GM23248 (cell line): ENCODE data around the gene PAFAH1B2.

Experiments used
- EZH2 ChIP-seq: fragments of 200-600 bp; sonication (generic); IDR thresholded peaks from 2 replicates; pipeline ENCODE4 v1.6.1; 2018; ENCODE audit warnings: antibody characterized with exemption, mild to moderate bottlenecking; ENCODE audit not compliant: insufficient read depth, poor library complexity, severe bottlenecking
- EZH2phosphoT487 ChIP-seq: fragments of 200-600 bp; sonication (generic); IDR thresholded peaks from 2 replicates; pipeline ENCODE4 v1.6.1; 2018; ENCODE audit warnings: antibody characterized with exemption, moderate library complexity, mild to moderate bottlenecking, low read depth; ENCODE audit not compliant: insufficient read depth

DNA sequence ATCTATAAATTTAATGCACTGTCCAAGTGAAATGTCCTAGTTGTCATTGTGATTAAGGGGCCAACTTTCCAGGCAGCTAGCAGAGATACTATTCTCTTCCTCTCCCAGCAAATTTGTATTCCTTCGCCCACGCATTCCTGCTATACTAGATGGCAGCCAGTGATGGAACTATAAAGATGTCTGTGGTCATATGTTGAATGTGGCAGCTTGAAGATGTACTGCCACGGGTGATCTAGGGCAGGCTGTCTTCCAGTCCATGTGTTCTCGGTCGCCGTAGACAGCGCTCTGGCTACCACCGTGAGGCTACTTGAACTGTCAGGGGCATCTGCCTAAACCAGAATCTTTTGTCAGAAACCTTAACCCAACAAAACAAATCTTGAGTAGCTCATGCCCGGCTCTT lies 26.1 kb downstream of the PAFAH1B2 start:
- TF ChIP-seq EZH2phosphoT487: no peak
- no peak for TF ChIP-seq EZH2
